AG08396 (cell line): ENCODE measurements around the gene TP53TG5.

ENCODE experiments used
- DNase-seq: peaks from one replicate; pipeline ENCODE4 v3.0.0; 2012; ENCODE audit warnings: low spot score, mixed read lengths

The TP53TG5 gene

DNA sequence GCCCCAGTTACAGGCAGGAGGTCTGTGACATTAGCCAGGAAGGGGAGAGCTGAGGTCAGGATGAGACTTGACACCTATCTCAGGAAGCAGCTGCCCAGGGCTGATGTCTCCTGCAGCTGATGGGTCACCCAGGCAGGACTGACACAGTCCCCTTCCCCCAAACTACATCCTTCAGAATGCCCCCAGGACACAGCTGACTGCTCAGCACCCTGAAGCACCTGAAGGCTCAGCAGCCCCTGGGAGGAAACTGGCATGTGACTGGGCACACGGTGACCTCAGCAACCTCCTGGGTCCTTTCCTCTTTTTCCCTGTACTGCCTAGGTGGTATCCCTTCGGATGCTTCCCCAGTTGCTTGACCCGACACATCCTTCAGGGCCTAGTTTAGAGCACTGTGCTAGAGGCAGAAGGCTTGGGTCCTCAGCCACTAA, 31.8 kb downstream of the TP53TG5 start:
- no peak for DNase-seq

DNA sequence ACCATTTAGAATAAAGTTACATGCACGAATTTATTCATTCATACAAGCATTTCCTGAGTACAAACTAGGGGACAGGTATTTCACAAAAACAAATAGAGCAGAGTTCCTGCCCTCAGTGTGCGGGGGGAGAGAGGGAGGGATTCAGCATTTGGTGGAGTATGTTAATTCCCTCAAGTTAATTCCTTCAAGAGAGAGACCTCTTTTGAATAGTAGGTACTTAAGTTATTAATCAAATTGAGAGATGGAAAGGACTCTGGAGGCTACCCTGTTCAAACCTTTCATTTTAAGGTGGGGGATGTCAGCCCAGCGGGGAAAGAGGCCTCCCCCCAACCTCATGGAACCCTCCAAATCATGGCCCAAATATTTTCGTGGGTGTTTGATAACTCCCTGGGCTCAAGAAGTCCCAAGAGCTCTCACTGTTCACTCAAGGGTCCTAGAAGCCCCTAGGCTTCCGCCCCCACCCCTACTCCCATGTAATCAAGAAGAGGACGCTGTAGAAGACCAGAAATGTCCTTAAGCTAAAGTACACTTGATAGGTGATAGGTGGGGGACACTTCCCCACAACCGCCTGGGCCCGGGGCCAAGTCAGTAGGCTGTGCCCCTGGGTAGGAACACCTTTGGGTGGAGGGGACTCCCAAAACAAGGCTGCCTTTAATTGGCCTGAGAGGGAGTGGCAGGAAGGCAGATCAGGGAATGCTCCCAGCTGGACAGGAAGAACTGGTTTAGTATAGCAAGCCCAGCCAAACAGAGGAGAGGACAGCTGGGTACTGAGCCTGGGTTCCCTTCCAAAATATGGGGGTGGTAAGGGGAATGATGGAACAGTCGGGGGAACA, 32.8 kb downstream of the TP53TG5 start:
- DNase-seq, result no peak

DNA sequence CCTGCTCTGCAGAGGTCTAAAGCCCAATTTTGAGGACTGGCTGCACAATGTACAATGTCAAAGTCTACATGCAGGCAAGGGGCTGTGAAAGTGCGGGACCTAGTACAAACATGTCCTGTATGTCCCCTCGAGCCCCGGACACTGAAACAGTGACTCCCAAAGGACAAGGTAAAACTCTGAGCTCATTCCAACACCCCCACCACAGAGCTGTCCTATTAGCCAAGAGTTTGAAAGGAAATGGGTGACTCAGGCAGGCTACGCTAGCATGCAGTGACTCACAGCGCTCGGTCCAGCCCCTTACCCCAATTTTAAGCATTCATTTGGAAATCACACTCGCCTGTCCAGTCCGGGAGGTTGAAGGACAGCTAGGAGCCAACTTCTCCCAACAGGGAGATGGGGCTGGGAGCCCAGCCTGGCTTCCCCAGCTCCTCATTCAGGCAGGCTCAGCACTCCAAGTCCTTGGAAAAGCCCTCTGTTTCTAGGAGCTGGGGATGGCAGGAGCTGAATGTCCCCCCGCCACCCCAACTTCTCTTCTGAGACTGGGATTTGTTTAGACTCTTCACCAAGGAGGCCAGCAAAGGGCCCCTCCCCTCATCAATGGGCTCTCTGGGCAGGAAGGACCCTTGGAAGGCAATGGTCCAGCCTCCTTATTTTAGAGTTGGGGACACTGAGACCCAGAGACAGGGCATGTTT, 33.8 kb downstream of the TP53TG5 start:
- DNase-seq, result peak; percentile 81

- DNase-seq, result no peak
Observed at GRCh38 chr20:45343532-45344167, 34.5 kb downstream of the TP53TG5 start.

DNA sequence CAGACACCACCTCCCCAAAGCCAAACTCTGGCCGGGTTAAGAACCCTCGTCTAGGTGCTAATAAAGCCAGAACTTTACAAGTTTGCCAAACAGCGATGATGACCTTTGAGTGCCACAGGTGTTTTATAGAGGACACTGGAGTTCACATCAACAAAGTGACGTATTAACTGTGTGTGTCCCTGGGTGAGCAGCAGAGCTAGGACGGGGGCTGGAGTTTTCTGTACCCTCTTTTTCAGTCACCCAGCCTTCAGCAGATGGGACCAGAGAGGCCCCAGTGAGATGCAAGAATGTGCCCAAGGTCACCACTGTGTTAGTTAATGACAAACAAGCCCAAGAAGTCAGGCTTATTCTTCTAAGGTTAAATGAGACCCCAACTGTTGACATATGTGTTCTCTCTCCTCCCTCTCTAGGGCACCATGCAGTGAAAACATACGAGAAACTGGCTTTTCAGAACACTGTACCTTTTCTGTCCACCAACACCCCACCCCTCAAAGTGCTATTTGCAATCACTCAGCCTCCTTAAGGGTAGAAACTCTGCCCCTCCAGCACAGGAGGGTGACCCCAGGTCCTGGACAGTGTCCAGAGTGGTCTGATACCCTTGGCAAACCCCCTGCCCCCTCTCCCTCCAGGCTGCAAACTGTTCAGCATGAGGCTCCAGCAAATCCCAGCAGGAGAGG, 35.1 kb downstream of the TP53TG5 start:
- DNase-seq, result no peak

- DNase-seq, result peak; percentile 28
Observed at GRCh38 chr20:45341939-45342854, 35.9 kb downstream of the TP53TG5 start.

DNA sequence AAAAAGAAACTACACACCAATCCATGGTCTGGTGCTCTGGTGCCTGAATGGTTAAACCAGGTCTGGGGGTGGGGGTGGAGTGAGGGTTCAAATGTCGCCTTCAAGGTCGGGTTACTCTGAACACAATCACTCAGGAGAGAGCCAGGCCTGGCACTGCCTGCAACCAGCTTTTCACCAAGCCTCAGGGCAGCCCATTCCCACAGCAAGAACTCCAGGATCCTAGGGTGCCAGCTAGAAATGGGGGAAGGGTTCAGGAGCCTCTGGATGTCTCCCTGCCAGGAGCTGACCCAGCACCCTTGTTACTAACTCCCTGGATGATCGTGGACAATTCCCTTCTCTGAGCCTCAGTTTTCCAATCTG, 36.6 kb downstream of the TP53TG5 start:
- DNase-seq, result no peak

DNA sequence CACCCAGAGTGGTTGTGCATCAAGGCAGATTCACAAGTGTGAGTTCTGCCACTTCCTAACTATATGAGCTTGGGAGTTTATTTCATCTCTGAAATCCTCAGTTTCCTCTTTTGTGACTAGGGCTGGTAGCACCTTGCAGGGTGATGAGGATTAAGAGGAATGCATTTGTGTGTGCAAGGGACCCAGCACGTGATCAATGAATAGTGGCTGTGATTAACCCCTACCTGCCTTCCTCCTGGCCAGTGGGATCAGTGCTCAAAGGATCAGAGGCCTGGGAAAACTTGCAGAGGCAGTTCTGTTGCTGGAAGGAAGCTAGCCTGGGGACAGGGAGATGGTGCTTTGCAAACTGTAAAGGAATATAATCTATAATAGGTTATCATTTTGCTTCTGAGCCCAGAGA, 37.2 kb downstream of the TP53TG5 start:
- DNase-seq, result no peak

DNA sequence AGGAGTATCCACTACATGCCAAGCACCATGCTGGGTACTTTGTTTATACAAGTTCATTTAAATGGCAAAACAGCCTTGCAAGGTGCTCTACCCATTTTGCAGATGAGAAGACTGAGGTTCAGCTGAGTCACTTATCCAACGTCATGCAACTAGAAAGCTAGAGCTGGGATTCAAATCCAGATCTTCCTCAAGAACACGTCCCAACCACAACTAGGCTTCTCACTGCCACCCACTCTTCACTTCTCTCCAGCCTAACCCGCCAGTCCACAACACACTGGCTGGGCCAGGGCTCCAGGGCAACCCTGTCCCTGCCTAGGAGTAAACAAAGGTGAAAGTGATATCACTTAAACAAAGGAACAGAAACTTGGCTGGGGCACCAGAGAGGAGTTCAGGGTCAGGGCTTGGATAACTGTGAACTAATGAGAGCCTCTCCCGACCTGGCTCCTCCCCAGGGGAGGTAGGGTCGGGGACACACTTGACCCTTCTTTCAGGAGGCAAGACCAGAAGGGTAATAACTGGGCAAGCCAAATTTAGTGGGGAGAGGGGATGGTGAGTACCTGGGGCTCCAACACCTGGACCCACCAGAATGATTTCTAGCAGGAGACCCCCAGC, 37.8 kb downstream of the TP53TG5 start:
- no peak for DNase-seq

DNA sequence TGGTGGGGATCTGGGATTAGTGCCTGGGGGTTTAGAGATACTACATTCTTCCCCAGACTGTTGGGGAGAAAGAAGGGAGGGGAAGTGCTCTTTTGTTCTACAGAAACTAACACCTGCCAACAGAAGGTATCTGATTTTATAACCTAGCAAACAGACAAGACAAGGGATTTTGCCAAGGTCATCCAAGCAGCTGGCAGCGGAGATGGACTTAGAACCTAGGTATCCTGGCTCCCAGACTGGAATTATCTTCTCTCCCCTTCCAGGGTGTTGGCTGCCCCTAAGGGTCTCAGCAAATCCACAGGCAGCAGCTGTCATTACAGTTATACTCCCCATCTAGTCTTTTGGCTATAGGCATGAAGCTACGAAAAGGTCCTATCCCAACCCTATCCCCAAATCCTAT, 38.3 kb downstream of the TP53TG5 start:
- DNase-seq, result no peak

DNA sequence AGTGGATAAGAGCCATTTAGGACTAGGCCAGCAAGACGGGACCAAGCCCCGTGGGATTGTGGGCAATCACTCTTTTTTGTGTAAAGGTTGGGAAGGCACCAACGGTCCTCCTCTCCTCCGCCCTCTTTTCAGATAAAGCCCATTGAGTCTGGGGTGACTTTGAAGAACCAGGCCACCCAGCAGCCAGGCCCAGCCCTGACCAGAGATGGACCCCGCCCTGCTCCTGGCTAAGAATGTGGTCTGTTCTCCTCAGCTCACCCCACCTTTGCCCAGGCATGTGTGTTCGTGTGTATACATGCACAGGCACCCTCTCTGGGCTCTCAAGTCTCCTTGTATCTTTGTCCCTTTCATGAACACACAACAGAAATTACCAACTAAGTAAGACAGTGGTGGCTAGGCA, 39.0 kb downstream of the TP53TG5 start:
- DNase-seq, result no peak

DNA sequence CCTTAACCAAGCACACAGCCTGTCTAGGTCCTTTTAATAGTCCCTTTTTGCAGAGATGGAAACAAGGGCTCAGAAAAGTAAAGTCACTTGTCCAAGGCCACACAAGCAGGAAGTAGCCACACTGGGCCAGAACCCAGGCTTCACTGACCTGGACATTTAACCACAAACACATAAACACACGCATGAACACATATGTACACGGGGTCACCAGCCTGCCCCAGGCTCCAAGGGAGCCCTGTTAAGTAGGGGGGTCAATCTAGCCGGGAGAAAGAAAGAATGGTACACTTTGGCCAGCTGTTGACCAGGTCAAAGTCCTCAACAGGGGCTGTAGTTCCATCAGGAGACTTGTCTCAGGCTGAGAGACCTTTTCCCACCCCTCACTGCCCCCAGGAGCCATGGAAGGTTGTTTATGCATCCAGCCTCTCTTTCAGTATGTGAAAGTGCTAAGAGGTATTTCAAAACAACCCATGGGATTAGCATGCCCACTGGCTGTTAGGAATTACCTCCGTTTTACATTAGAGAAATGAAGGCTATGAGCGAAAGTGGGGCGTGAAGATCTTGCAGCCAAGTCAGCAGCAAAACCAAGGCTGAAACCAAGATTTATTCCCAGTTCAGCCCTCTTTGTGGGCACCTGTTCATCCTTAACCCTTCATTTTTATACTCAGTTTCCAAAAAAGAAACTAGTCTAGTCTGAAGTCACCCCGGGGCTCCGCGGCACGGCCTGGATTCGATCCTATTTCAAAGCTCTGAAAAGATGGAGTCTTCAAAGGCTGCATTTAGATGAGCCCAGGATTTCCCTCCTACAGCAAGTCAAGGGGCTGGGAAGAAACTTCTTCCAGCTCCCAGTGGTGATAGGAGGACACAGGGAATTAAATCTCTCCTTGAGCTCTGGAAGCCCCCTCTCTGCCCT, 39.7 kb downstream of the TP53TG5 start:
- peak; percentile 37 for DNase-seq

DNA sequence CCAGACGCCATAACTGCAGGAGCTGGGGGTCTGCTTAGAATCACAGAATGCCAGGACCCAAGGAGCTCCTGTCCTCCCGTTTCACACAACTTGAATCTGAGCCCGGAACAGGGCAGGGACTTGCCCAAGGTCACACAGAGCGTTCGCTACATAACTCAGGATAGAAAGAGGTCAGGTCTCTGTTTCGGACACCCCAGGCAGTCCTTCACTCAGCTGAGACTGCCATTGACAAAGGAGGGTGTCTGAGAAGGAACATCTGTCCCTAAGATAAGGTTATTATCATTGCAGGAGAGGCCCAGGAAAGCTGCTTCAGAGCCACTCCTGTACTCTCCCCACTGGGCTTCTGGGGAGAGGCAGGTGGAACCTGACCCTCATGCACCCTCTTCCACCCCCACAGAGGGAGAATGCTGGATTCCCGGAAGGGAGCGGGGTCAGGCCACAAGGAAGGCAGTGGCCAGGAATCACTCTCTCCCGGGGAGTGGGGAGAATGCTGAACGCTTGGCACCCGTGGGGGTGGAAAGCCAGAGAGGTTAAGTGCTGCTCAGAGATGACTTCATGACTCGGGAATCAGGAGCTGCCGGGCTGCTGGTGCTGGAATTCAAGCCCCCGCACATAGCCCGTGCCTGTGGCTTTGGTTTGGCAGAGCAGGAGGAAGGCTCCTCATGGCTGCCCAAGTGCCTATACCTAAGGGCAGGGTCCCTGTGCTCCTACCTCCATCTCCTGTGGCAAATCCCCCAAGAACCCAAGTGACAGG, 40.6 kb downstream of the TP53TG5 start:
- DNase-seq, result peak; percentile 88

DNA sequence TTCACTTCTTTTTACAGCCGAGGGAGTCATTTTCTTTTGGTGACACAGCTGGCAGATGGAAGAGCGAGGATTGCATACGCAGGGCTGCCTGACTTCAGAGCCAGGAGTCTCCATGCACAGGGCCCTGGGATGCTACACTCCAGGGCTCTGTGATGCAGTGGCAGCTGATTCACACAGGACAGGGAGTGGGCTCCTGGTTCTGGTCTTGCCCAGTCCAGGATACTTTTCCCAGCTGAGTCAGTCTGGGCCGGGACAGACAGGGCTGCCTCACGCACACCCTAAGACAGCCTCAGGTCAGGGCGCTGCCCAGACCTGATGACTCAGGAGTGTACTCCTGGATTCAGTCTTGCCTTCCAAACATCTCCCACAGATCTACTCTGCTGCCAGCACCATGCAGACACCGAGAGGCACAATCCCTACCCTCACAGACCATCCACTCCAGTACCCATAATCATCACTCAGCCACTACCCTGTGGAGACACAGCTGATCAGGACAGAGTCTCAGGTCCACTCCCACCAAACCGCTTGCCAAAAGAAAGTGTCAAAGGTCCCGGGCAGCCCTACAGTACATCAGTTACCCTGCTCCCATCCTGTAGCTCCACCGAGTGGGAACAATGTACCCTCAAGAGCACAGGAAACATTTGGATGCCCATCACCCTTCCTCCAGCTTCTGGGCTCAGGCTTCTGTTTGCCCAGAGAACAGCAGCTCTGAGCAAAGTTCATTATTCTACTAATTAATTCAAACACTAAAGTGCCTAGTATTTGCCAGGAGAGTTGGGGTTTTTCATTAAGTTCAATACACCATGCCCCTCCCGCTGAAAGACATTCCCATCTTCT, 41.4 kb downstream of the TP53TG5 start:
- DNase-seq, result peak; percentile 77

- no peak for DNase-seq
Observed at GRCh38 chr20:45330476-45330875, 47.6 kb downstream of the TP53TG5 start.

GRCh38 chr20:45329497-45330319, 48.4 kb downstream of the TP53TG5 start:
- DNase-seq, result no peak

DNA sequence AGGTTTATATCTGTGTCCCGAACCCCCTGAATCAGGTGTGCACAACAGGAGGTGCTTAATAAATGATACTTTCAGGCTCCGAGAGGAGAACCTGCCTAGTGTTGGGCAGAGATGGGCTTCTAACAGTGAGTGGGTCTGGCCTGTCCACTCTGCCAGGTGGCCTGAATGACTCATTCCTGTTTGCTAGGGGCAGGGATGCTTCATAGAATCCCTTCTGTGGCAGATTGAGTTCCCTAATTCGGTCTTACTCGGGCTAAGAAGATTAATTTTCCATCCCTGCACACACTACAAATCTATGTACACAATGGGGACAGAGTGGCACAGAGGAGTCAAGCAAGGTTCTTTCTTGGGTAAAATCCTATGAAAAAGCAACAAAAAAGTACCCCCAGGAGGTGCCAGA, 49.7 kb downstream of the TP53TG5 start:
- no peak for DNase-seq
